GM18508 (cell line): ENCODE measurements around the gene UNC13D.

Experiments
- ATAC-seq: cut with Tn5 transposase; IDR thresholded peaks from one replicate; pipeline ENCODE4 v1.9.1; 2021; ENCODE audit warnings: moderate number of reproducible peaks; ENCODE audit not compliant: insufficient read depth, unreplicated experiment

UNC13D gene

DNA sequence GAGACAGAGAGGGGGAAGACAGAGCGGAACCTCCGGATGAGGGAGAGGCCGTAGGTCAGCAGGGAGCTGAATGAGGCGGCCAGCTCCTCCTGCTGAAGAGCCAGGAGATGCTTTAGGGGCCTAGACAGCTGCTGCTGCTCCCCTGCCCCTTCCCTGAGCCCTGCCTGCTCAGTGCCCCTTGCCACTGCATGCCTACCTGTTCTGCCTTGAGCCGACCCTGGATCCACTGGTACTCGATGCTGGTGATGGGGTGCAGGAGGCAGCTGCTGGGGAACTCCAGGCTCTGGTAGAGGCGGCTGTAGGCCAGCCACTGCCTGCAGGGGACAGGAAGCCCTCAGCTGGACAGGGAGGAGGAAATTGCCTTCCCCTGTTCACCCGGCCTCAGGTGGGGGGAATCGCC lies 7.6 kb downstream of the UNC13D start:
- ATAC-seq: no peak

DNA sequence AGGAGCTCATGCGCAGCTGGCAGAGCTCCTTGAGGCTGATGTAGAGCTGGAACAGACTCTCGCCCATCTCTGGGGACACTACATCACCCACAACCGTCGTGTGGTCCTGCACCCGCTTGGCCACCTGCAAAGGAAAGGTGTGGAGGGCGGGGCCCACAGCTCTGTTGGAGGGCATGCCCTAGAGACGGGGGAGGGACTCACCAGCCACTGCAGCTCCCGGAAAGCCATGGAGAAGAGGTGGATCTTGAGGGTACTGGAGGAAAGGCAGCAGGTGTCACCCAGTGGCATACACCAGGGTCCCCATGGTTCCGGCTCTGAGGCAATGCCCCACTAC lies 8.6 kb downstream of the UNC13D start:
- no peak for ATAC-seq

- no peak for ATAC-seq
Observed at GRCh38 chr17:75834928-75835653, 9.1 kb downstream of the UNC13D start.

- no peak for ATAC-seq
Observed at GRCh38 chr17:75834279-75834920, 9.8 kb downstream of the UNC13D start.

DNA sequence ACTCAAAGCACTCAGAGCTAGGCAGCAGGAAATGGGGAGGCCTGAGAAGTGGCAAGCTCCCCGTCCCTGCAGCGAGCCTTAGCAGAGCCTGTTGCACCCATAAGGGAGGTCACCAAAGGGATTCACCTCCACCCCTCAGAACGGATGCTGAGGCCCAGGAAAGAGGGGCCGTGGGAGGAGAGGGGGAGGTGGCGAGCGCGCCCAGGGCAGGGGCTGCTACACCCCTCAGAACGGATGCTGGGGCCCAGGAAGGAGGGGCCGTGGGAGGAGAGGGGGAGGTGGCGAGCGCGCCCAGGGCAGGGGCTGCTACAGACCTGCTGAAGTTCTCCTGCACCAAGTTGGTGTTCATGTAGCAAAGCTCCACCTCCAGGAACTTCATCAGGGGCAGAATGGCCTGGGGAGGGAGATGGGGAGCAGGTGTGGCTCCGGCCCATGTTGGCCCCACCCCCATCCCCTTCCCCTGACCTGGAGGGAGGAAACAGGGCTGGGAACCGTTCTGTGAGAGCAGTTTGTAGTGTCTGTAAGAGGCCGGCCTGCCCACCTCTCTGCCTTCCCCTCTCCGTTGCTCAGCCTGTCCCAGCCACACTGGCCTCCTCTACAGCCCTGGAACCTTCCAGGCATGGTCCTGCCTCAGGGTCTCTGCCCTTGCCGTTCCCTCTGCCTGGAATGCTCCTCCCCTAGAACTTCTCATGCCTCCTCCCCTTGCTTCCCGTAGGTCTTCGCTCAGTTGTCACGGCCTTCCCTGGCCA lies 11.4 kb downstream of the UNC13D start:
- no peak for ATAC-seq

DNA sequence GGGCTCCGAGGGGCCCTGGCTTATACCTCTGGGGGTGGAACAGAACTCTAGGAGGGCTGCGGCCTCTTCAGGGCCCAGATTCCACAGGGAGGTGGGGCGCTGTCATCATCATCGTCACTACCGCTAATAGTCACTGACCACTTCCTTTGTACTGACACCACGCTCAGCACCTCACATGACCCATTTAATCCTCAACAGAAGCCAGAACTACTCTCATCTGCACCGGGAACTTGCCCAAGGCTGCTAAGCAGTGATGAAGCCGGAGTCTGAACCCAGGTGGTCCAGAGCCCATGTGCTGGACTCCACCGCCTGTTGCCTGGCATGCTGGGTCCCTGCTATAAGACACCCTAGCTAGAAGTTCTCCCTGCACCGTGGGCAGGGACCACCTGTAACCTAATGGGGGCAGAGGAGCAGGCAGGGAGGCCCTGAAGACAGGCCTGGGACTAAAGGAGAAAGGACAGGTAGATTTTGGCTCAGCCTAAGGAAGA lies 12.0 kb downstream of the UNC13D start:
- no peak for ATAC-seq

GRCh38 chr17:75831032-75831571 lies 13.1 kb downstream of the UNC13D start:
- no peak for ATAC-seq

DNA sequence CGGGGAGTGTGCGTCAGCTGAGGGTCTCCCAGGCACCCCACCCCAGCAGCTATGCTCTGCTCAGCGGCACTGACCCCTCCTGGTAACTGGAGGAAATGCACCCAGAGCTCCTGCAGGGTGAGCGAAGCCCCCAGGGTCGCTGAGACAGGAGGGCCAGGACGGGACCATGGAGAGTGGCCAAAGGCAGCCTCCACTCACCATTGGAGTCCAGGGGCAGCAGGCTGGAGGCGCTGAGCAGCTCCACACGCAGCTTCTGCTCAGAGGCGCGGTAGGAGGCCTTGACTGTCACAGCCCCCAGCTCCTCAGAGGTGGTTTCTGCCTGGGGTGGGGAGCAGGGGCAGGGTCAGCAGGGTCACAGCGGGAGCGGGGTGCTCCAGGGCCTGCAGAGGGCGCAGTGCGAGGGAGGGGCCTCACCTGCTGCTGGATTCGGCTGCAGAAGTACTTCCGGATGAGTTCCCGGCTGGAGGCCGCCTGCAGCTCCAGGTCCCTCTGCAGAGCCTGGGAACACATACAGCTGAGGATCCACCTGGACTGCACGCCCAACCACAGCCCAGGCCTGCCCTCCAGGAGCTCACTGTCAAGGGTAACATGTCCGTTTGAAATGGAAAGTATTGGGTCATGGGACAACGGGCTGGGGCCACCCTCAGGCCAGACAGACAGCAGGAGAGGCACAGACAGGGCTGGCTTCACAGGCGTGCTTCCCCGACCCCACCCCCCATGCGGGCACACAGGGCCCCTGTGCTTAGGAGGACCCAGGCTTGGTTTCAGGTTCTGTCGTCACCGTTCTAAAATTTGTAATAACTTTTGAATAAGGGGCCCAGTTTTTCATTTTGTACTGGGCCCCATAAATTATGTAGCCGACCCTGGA lies 13.8 kb downstream of the UNC13D start:
- no peak for ATAC-seq

GRCh38 chr17:75829747-75830146 lies 14.5 kb downstream of the UNC13D start:
- no peak for ATAC-seq

- no peak for ATAC-seq
Observed at GRCh38 chr17:75828741-75829140, 15.5 kb downstream of the UNC13D start.

DNA sequence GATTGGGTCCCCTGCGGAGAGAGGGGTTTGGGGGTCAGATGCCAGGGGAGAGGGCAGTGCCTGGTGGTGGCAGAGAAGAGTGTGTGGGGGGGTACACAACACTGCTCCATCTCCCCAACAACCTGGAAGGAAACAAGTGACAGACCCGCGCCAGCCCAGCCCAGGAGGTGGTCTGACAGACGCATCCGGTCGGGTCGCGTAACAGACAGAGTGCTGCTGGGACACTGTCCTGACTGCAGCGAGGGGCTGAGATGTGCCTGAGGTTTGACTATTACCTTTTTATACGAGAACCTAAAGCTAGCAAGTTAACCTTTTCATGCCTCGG lies 16.2 kb downstream of the UNC13D start:
- no peak for ATAC-seq

- no peak for ATAC-seq
Observed at GRCh38 chr17:75827308-75828075, 16.7 kb downstream of the UNC13D start.

DNA sequence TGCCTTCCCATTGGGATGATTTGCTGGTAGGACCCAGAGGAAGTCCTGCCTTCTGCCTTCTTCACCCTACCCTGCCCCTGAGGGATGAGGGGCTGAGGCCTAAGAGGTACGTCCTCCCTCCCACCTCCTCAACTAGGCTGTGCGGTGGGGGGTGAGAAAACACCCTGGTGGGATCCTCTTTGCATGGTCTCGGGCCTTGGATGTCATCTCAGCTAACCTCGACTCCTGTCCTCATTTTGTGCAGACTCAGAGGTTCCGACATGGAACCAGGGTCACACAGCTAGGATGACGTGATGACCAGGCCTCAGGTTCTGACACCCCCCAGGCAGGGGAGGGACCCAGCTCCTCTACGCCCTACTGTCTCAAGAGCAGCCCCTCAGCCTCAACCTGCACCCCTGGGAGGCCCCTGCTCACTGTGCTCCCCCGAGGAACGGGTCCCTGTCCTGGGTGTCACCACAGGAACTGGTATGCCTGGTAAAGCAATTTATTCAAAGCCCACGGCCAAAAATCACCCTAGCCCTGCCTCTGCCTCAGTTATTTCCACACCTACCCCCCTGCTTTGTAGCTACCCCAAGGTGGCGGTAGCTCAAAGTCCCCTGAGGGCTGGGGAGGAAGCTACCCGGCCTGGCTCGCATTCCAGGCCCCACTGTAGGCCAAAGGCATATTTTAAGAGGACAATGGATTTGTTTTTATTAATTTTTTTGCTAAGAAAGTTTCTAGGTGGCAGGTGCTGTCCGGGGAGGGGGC lies 17.5 kb downstream of the UNC13D start:
- no peak for ATAC-seq

GRCh38 chr17:75825748-75826370 lies 18.3 kb downstream of the UNC13D start:
- no peak for ATAC-seq

DNA sequence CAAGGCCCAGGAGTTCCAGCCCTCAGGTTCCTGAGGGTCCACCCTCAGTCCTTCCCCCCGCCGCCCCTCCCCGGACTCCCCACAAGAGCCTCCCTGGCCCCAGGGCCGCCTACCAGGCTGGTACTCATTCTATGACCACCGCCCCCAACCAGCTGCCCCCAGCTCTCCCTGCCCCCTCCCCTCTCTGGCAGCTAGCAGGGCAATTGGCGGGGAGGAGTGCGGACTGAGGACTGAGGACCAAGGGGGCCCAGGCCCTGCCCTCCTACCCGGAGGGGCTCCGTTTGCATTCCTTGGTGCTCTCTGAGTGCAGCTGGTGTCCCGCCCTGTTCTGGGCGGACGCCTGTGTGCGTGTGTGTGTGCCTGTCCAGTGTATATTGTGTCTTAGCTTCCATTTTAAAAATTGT lies 19.1 kb downstream of the UNC13D start:
- no peak for ATAC-seq

DNA sequence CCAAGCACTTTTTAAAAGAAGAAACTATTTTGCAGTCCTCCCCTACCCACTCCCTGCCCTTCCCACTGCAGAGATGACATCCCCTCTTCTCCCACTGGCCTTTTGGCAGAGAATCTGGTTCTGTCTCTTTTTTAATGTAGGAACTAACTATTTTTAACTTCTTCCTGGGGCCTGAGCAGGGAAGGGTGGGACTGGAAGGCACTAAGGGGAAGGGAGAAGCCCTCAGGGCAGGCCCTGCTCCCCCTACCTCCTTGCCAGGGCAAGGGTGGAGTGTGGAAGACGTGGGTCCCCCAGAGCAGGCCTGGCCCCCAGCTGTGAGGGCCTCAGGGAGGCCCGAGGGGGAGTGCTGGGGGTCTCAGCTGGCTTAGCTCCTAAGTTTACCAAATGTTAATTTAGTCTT lies 19.5 kb downstream of the UNC13D start:
- no peak for ATAC-seq

GRCh38 chr17:75824050-75824552 lies 20.1 kb downstream of the UNC13D start:
- ATAC-seq: no peak
